ENCODE results near the gene WDR1.
A peak's percentile ranks its signal among the peaks of the same experiment; 100 is the strongest.

DNA sequence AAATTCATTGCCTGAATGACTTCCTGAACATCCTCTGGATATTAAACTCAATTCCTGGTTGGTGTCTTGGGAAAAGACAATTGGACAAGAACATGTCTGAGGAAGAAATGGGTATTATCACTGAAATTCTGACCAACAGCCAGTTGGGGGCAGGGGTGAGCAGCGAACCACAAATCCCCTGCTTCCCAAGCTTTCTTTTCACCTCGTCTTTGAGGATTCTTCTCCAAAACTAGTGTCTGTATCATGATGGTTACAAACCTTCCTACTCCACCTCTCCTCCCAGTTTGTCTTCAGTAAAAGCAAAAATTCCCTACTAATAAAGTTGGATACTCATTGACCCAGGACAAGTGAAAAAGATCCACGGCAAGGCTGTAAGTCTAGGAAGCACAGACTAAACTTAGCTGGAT is 48.3 kb upstream of the WDR1 start:
- TF ChIP-seq, protein P1, sequence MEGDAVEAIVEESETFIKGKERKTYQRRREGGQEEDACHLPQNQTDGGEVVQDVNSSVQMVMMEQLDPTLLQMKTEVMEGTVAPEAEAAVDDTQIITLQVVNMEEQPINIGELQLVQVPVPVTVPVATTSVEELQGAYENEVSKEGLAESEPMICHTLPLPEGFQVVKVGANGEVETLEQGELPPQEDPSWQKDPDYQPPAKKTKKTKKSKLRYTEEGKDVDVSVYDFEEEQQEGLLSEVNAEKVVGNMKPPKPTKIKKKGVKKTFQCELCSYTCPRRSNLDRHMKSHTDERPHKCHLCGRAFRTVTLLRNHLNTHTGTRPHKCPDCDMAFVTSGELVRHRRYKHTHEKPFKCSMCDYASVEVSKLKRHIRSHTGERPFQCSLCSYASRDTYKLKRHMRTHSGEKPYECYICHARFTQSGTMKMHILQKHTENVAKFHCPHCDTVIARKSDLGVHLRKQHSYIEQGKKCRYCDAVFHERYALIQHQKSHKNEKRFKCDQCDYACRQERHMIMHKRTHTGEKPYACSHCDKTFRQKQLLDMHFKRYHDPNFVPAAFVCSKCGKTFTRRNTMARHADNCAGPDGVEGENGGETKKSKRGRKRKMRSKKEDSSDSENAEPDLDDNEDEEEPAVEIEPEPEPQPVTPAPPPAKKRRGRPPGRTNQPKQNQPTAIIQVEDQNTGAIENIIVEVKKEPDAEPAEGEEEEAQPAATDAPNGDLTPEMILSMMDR (IDR thresholded peaks at IDR 0.05), result peak in 4 of 6 experiments; percentile 36 to 59 (median 56)
- TF ChIP-seq POLR2A (IDR thresholded peaks at IDR 0.05), result no peak

Measured in thyroid gland (tissue), 4 donors.